Epithelial cell of proximal tubule (primary cell): ENCODE data around the gene SPNS3. TPM values are rescaled to one million over a fixed set of nuclear protein-coding genes. Genes with fewer than 3 reads are reported as not detected.

Experiments used
- DNase-seq: peaks from one replicate; pipeline ENCODE4 v3.0.0-alpha.2; 2011; ENCODE audit warnings: low read depth
- H3K4me3 ChIP-seq: 2 replicates; pipeline ENCODE4 v1.5.1; 2011; ENCODE audit warnings: low read depth, mild to moderate bottlenecking, low read length
- CTCF ChIP-seq: conservative IDR thresholded peaks from 2 replicates; pipeline ENCODE4 v1.5.1; 2012; ENCODE audit warnings: low read depth, mild to moderate bottlenecking, low read length
- total RNA-seq: library from RNA; depleted of rRNA; stranded (reverse); fragments of >200 nt; gene quantifications from 2 replicates; pipeline ENCODE4 v1.2.3, GENCODE V29; 2015

SPNS3 gene
- total RNA-seq, 1 donor from 2014 or later, result 0.75 TPM

- TF ChIP-seq CTCF, result no peak
- no peak overlapping the region for H3K4me3 ChIP-seq
- no peak for DNase-seq
These were observed 47.5 kb downstream of the SPNS3 start for GRCh38 chr17:4480929-4481898.

GRCh38 chr17:4482338-4483011 lies 48.7 kb downstream of the SPNS3 start:
- DNase-seq, result no peak
- no peak for TF ChIP-seq CTCF
- H3K4me3 ChIP-seq, result no peak overlapping the region

- DNase-seq, result peak; percentile 54
- no peak for TF ChIP-seq CTCF
- peak overlapping the region; percentile 21 for H3K4me3 ChIP-seq
These were observed 49.5 kb downstream of the SPNS3 start for GRCh38 chr17:4483012-4483840.

GRCh38 chr17:4485676-4486646 lies 52.2 kb downstream of the SPNS3 start:
- H3K4me3 ChIP-seq, result no peak overlapping the region
- no peak for TF ChIP-seq CTCF
- no peak for DNase-seq

- DNase-seq, result no peak
- H3K4me3 ChIP-seq, result no peak overlapping the region
- no peak for TF ChIP-seq CTCF
These were observed 53.6 kb downstream of the SPNS3 start for GRCh38 chr17:4487296-4487695.
